ENCODE results near the gene FAS. TPM values are rescaled to one million over a fixed set of nuclear protein-coding genes. Genes with fewer than 3 reads are reported as not detected.

FAS gene
- polyA plus RNA-seq, result 10 to 100 TPM in 2 of 3 donors, 1 to 10 TPM in 1; 9.7 to 14.3 (median 11.1) TPM

DNA sequence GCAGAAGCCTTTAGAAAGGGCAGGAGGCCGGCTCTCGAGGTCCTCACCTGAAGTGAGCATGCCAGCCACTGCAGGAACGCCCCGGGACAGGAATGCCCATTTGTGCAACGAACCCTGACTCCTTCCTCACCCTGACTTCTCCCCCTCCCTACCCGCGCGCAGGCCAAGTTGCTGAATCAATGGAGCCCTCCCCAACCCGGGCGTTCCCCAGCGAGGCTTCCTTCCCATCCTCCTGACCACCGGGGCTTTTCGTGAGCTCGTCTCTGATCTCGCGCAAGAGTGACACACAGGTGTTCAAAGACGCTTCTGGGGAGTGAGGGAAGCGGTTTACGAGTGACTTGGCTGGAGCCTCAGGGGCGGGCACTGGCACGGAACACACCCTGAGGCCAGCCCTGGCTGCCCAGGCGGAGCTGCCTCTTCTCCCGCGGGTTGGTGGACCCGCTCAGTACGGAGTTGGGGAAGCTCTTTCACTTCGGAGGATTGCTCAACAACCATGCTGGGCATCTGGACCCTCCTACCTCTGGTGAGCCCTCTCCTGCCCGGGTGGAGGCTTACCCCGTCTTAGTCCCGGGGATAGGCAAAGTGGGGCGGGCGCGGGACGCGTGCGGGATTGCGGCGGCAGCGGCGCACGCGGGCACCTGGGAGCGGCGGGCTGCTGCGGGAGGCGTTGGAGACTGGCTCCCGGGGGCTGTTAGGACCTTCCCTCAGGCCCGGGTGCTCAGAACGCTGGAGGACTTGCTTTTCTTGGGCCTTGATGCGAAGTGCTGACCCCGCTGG is at the start of gene FAS:
Gene FAS, plus strand, starts transcription at position 415 of the 777 bp plus-strand sequence. Its CDS starts 79 bp downstream, at position 494.
- Mint-ChIP-seq H3K27ac (peak within 1 kb of the TSS; percentile 86 to 98 (median 96)), H3K4me3 (peak within 1 kb of the TSS; percentile 94 to 100 (median 98)), H3K27me3 (ENCODE audit: low read depth in 3 of 3) (peaks cover 0 to 9% (median 6%) of the 10 kb centered on the region in 3 donors), H3K9me3 (peaks cover 0 to 5% (median 4%) of the 10 kb centered on the region in 6 donors), H3K4me1 (peaks cover 59 to 74% of the 10 kb centered on the region in 2 donors), H3K36me3 (peaks cover 3 to 10% (median 4%) of the 10 kb centered on the region in 3 donors)
- DNase-seq, result peak; percentile 50 to 57 (median 55)

DNA sequence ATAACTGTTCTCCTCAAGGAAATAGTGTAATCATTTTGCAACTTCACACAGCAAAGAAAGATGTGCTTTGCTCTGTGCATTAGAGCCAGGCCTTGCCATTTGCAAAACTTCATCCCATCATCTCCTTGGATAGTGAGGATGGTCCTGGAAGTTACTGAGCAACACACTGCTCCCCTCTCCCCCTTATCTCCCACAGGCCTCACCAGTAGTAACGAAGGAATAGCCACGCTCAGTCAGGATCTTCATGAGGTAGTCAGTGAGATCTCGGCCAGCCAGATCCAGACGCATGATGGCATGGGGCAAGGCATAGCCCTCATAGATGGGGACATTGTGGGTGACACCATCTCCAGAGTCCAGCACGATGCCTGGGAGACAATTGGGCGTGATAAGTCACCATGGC is 49.6 kb upstream of the FAS start:
- Mint-ChIP-seq H3K9me3 (no peaks in the 10 kb centered on the region), H3K27ac (no peak overlapping the region), H3K36me3 (peaks cover 3 to 16% (median 7%) of the 10 kb centered on the region in 3 donors), H3K4me1 (no peaks in the 10 kb centered on the region), H3K4me3 (no peak overlapping the region), H3K27me3 (ENCODE audit: low read depth in 3 of 3) (no peaks in the 10 kb centered on the region)
- DNase-seq, result no peak

- no peak overlapping the region for H3K4me3 Mint-ChIP-seq
- H3K36me3 Mint-ChIP-seq, result peaks cover 3 to 12% (median 8%) of the 10 kb centered on the region in 3 donors
- H3K27ac Mint-ChIP-seq, result peak overlapping the region in 2 of 6 donors; percentile 12 to 36
- H3K9me3 Mint-ChIP-seq, result no peaks in the 10 kb centered on the region
- DNase-seq, result no peak
- no peaks in the 10 kb centered on the region for H3K4me1 Mint-ChIP-seq
- no peaks in the 10 kb centered on the region for H3K27me3 Mint-ChIP-seq (ENCODE audit: low read depth in 3 of 3)
Observed at GRCh38 chr10:88943778-88944177, 46.8 kb upstream of the FAS start.

- H3K27ac Mint-ChIP-seq, result no peak overlapping the region
- H3K4me1 Mint-ChIP-seq, result no peaks in the 10 kb centered on the region
- H3K36me3 Mint-ChIP-seq, result peaks cover 3 to 12% (median 4%) of the 10 kb centered on the region in 3 donors
- DNase-seq, result no peak
- H3K9me3 Mint-ChIP-seq, result no peaks in the 10 kb centered on the region
- H3K4me3 Mint-ChIP-seq, result no peak overlapping the region
- no peaks in the 10 kb centered on the region for H3K27me3 Mint-ChIP-seq (ENCODE audit: low read depth in 3 of 3)
Observed at GRCh38 chr10:88944813-88945212, 45.8 kb upstream of the FAS start.

DNA sequence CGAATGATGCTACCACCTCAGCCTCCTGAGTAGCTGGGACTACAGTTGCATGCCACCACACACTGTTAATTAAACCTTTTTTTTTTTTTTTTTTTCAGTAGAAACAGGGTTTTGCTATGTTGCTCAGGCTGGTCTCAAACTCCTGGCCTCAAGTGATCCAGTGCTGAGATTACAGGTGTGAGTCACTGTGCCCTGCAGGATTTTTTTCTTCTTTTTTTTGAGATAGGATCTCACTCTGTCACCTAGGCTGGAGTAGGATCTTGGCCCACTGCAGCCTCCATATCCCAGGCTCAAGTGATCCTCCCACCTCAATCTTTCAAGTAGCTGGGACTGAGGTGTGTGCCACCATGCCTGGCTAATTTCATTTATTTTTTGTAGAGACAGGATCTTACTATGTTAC is 44.4 kb upstream of the FAS start:
- H3K27ac Mint-ChIP-seq, result no peak overlapping the region
- no peaks in the 10 kb centered on the region for H3K4me1 Mint-ChIP-seq
- no peak for DNase-seq
- H3K27me3 Mint-ChIP-seq (ENCODE audit: low read depth in 3 of 3), result no peaks in the 10 kb centered on the region
- no peak overlapping the region for H3K4me3 Mint-ChIP-seq
- peaks cover 1 to 12% (median 4%) of the 10 kb centered on the region in 3 donors for H3K36me3 Mint-ChIP-seq
- no peaks in the 10 kb centered on the region for H3K9me3 Mint-ChIP-seq

DNA sequence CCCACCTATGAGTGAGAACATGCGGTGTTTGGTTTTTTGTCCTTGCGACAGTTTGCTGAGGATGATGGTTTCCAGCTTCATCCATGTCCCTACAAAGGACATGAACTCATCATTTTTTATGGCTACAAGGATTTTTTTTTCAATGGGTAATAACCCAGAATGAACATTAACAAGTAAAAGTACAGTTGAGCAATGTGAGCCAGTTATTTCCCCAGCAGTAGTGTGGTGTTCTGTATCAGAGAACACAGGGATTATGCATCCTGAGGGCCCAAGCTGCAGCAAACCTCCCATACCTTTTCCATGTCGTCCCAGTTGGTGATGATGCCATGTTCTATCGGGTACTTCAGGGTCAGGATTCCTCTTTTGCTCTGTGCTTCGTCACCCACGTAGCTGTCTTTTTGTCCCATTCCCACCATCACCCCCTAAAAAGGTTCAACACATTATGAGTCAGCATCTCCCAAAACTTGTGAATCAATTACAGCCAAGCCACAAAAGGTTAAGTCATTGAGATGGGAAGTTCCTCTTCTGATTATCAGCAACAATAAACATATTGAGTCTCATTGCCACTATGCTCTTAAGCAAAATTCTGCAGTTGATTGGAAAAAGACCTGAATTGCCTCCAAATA is 43.5 kb upstream of the FAS start:
- no peak overlapping the region for H3K27ac Mint-ChIP-seq
- DNase-seq, result no peak
- no peak overlapping the region for H3K4me3 Mint-ChIP-seq
- H3K4me1 Mint-ChIP-seq, result no peaks in the 10 kb centered on the region
- H3K27me3 Mint-ChIP-seq (ENCODE audit: low read depth in 3 of 3), result no peaks in the 10 kb centered on the region
- no peaks in the 10 kb centered on the region for H3K9me3 Mint-ChIP-seq
- peaks cover 0 to 12% (median 5%) of the 10 kb centered on the region in 3 donors for H3K36me3 Mint-ChIP-seq

- no peaks in the 10 kb centered on the region for H3K9me3 Mint-ChIP-seq
- H3K4me3 Mint-ChIP-seq, result no peak overlapping the region
- H3K27ac Mint-ChIP-seq, result no peak overlapping the region
- H3K36me3 Mint-ChIP-seq, result peaks cover 0 to 9% (median 5%) of the 10 kb centered on the region in 3 donors
- H3K4me1 Mint-ChIP-seq, result peaks cover 0 to 2% of the 10 kb centered on the region in 2 donors
- no peak for DNase-seq
- H3K27me3 Mint-ChIP-seq (ENCODE audit: low read depth in 3 of 3), result peaks cover 0 to 2% (median 0%) of the 10 kb centered on the region in 3 donors
Observed at GRCh38 chr10:88949051-88949450, 41.5 kb upstream of the FAS start.

DNA sequence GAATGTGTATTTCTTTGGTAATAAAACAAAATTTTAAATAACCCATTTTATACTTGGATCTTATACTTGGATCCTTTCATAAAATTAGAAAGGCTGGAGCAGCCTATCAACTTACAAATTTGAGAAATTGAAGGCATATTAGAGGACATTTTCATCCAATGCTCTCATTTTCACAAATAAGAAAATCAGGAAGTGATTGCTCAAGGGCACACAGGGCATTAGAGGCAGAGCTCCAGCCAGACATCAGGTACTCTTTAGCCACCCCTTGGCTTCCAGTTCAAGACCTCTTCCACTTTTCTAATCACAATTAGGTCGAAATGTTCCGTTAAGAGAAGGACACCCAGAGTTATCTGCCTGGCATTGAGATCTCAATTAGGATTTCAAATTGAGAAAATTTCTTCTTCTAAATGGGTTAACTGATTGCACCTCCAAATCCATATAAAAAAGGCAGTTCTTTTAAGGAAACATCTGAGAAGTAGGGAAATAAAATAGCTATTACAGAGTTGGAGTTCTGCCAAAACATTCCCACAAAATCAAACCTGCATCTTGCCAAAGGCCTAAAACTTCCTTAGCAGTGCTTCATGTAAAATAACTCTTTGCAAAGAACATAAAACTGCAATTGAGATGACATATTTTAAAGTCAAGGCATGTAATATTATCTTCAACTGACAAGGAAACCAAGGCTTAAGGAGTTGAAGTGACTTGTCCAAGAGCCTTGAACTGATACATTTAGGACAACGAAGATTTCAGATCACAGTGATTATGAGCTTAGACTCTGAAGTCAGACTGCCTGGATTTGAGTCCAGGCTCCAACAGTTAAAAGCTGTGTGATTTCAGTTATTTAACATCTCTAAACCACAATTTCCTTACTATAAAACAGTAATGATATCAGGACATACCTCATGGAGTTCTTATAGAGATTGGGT is 40.4 kb upstream of the FAS start:
- H3K4me1 Mint-ChIP-seq, result peaks cover 0 to 2% of the 10 kb centered on the region in 2 donors
- no peak for DNase-seq
- H3K27ac Mint-ChIP-seq, result no peak overlapping the region
- H3K36me3 Mint-ChIP-seq, result peaks cover 0 to 9% (median 5%) of the 10 kb centered on the region in 3 donors
- H3K27me3 Mint-ChIP-seq (ENCODE audit: low read depth in 3 of 3), result peaks cover 0 to 2% (median 0%) of the 10 kb centered on the region in 3 donors
- no peak overlapping the region for H3K4me3 Mint-ChIP-seq
- no peaks in the 10 kb centered on the region for H3K9me3 Mint-ChIP-seq

- DNase-seq, result no peak
- Mint-ChIP-seq H3K4me3 (no peak within 1 kb of the TSS), H3K27ac (no peak within 1 kb of the TSS)
Observed at GRCh38 chr10:88952647-88953111, 37.9 kb upstream of the FAS start, which contains the start of gene ACTA2. TSS of gene ACTA2 (minus strand) at chr10:88952773. CDS start at chr10:88948930, 3,843 bp downstream.

DNA sequence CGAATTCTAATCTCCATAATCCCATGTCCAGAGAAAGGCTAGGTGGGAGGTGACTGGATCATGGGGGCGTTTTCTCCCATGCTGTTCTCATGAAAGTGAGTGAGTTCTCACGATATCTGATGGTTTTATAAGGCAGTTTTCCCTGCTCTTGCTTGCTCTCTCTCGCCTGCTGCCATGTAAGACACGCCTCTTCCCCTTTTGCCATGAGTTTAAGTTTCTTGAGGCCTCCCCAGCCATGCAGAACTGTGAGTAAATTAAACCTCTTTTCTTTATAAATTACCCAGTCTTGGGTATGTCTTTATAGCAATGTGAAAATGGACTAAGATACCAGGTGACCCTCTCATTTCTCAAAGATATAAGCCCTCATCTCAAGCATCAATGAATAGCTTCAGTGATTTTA is 36.9 kb upstream of the FAS start:
- Mint-ChIP-seq H3K27ac (no peak overlapping the region), H3K9me3 (no peaks in the 10 kb centered on the region), H3K4me3 (no peak overlapping the region), H3K27me3 (ENCODE audit: low read depth in 3 of 3) (peaks cover 0 to 2% (median 0%) of the 10 kb centered on the region in 3 donors), H3K4me1 (peaks cover 0 to 2% of the 10 kb centered on the region in 2 donors), H3K36me3 (peaks cover 0 to 5% (median 0%) of the 10 kb centered on the region in 3 donors)
- DNase-seq, result no peak

More at GRCh38 chr10:88952647-88953111, 37.9 kb upstream of the FAS start, which contains the start of gene ACTA2:
- Mint-ChIP-seq H3K9me3 (no peaks in the 10 kb centered on the region), H3K4me1 (peaks cover 0 to 2% of the 10 kb centered on the region in 2 donors), H3K27me3 (ENCODE audit: low read depth in 3 of 3) (peaks cover 0 to 2% (median 0%) of the 10 kb centered on the region in 3 donors), H3K36me3 (peaks cover 0 to 5% (median 4%) of the 10 kb centered on the region in 3 donors)

- peaks cover 0 to 5% (median 0%) of the 10 kb centered on the region in 3 donors for H3K36me3 Mint-ChIP-seq
Observed at GRCh38 chr10:88954458-88955083, 36.0 kb upstream of the FAS start.

GRCh38 chr10:88957381-88957780 is 33.2 kb upstream of the FAS start:
- Mint-ChIP-seq H3K36me3 (no peaks in the 10 kb centered on the region), H3K4me3 (no peak overlapping the region), H3K27ac (peak overlapping the region in 1 of 6 donors; percentile 76), H3K4me1 (peaks cover 15 to 18% of the 10 kb centered on the region in 2 donors), H3K27me3 (ENCODE audit: low read depth in 3 of 3) (peaks cover 0 to 2% (median 0%) of the 10 kb centered on the region in 3 donors), H3K9me3 (no peaks in the 10 kb centered on the region)
- DNase-seq, result no peak

More at GRCh38 chr10:88954458-88955083, 36.0 kb upstream of the FAS start:
- Mint-ChIP-seq H3K27me3 (ENCODE audit: low read depth in 3 of 3) (peaks cover 0 to 2% (median 0%) of the 10 kb centered on the region in 3 donors), H3K4me1 (peaks cover 0 to 2% of the 10 kb centered on the region in 2 donors), H3K9me3 (no peaks in the 10 kb centered on the region), H3K27ac (no peak overlapping the region), H3K4me3 (no peak overlapping the region)
- DNase-seq, result no peak

DNA sequence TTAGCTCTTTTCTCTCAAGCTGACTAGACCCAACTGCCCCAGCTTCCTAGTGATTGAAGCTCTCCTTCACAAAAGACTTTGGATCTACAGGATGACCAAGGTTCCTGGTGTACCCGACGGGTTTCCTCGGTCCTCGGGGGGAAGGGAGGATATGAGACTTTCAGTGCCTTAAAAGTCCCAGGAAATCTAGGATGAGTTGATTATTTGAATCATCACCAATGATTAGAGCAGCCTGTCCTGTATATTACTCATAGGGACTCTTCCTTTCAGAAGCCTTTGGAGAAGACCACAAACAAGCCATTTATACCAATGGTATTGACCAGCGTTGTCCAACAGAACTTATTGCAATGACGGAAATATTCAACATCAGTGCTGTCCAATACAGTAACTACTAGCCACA is 31.9 kb upstream of the FAS start:
- Mint-ChIP-seq H3K4me1 (peaks cover 17 to 24% of the 10 kb centered on the region in 2 donors), H3K27ac (no peak overlapping the region)

More for the DNA sequence above, 31.9 kb upstream of the FAS start:
- Mint-ChIP-seq H3K27me3 (ENCODE audit: low read depth in 3 of 3) (no peaks in the 10 kb centered on the region), H3K36me3 (no peaks in the 10 kb centered on the region), H3K4me3 (no peak overlapping the region), H3K9me3 (no peaks in the 10 kb centered on the region)
- no peak for DNase-seq
